Measurements from ENCODE around the gene CHMP6. TPM values are rescaled to one million over a fixed set of nuclear protein-coding genes. Genes with fewer than 3 reads are reported as not detected.

The CHMP6 gene
- total and polyA plus RNA-seq, 9 of the 15 experiments (the other 6 are each of a cell fraction or from before 2014, with no cell fraction given), result 0.25 to 30.4 (median 13.4) TPM

DNA sequence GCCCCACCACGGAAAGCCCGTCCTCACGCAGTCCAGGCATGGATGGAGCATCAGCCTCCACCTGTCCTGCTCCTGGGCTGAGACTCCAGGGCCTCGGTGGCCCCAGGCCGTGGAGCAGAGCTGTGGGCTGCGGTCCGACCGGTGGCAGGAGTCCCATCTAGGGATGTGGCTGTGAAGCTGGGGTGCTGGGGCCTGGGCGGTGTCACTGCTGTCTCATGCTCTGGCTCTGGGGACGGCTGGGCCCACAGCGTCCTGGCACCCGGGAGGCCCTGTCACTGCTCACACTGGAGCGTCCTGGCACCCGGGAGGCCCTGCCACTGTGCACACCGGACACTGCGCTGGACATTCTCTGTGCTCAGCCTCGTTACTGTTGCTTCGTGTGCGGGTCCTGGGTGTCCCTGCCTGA, 51.7 kb downstream of the CHMP6 start:
- no peak overlapping the region for H3K27ac ChIP-seq (ENCODE audit: extremely low read depth, low read depth, low read length)
- peak overlapping the region in 1 of 2 experiments; percentile 61; a peak in 2 of 4 replicates for H3K9ac ChIP-seq (ENCODE audit: insufficient read depth in 1 of 2, low read depth in 2 of 2, low read length in 2 of 2)
- H3K27me3 ChIP-seq (ENCODE audit: control insufficient read depth in 2 of 2, insufficient read depth in 2 of 2, low read length in 2 of 2), result no peaks in the 10 kb centered on the region
- CTCF ChIA-PET (ENCODE audit: low intra/inter-chr PET ratio), result no interaction called here
- peaks cover 39% of the 10 kb centered on the region for H4K20me1 ChIP-seq (replicated peaks; ENCODE audit: control insufficient read depth, insufficient read depth, low read length)
- POLR2A ChIA-PET, result interaction anchor here (0.5 to 1.8 kb wide), 4 partner anchors 8 to 136 kb away, joined by 3 to 6 read pairs (median 4); partner anchors contain the start of gene BAIAP2
- no peak overlapping the region for H2AFZ ChIP-seq (ENCODE audit: low read depth, low read length)
- peaks cover 15% of the 10 kb centered on the region for H3K9me1 ChIP-seq (ENCODE audit: control insufficient read depth, insufficient read depth, low read length)
- H3K9me3 ChIP-seq (replicated peaks; ENCODE audit: control insufficient read depth, insufficient read depth, low read depth, low read length), result no peaks in the 10 kb centered on the region
- TF ChIP-seq ARID1B (IDR thresholded peaks at IDR 0.05) (no peak), HEY1 (CRISPR knock-in tag; IDR thresholded peaks at IDR 0.05; ENCODE audit: borderline replicate concordance) (no peak), RBFOX2 (IDR thresholded peaks at IDR 0.05; ENCODE audit: low read depth, low read length) (no peak), ZNF408 (CRISPR knock-in tag; IDR thresholded peaks at IDR 0.05; ENCODE audit: low read depth) (no peak), ZNF778 (CRISPR knock-in tag; IDR thresholded peaks at IDR 0.05) (no peak), CBX1 (IDR thresholded peaks at IDR 0.05; ENCODE audit: low read depth) (no peak)
- TF ChIP-seq, protein P1, sequence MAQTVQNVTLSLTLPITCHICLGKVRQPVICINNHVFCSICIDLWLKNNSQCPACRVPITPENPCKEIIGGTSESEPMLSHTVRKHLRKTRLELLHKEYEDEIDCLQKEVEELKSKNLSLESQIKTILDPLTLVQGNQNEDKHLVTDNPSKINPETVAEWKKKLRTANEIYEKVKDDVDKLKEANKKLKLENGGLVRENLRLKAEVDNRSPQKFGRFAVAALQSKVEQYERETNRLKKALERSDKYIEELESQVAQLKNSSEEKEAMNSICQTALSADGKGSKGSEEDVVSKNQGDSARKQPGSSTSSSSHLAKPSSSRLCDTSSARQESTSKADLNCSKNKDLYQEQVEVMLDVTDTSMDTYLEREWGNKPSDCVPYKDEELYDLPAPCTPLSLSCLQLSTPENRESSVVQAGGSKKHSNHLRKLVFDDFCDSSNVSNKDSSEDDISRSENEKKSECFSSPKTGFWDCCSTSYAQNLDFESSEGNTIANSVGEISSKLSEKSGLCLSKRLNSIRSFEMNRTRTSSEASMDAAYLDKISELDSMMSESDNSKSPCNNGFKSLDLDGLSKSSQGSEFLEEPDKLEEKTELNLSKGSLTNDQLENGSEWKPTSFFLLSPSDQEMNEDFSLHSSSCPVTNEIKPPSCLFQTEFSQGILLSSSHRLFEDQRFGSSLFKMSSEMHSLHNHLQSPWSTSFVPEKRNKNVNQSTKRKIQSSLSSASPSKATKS (CRISPR knock-in tag; IDR thresholded peaks at IDR 0.05), result no peak
- DNase-seq (ENCODE audit: extremely low read depth in 1 of 4, low spot score in 3 of 4) (no peak), ATAC-seq (no peak), FAIRE-seq (no peak)
- peaks cover 14 to 81% of the 10 kb centered on the region in 2 experiments for H3K4me1 ChIP-seq (replicated peaks in 1 of 2; ENCODE audit: control insufficient read depth in 2 of 2, insufficient read depth in 2 of 2, low read length in 2 of 2)
- in situ Hi-C loops (cut with MboI), result no loop called here
- 95% methylated on average over 13 of the region's 19 CpGs for WGBS (ENCODE audit: insufficient coverage, low coverage, missing lambda C conversion rate)
- H3K79me2 ChIP-seq (ENCODE audit: control insufficient read depth, insufficient read depth, low read length), result peaks cover 89% of the 10 kb centered on the region
- H3K36me3 ChIP-seq (ENCODE audit: control insufficient read depth, insufficient read depth, low read length), result peaks cover 25% of the 10 kb centered on the region; the same call in 1 of the 3 replicates
- H3K4me3 ChIP-seq, result no peak overlapping the region
- no peak overlapping the region for H3K4me2 ChIP-seq (ENCODE audit: insufficient read depth, low read length)
- intact Hi-C loops (cut with micrococcal nuclease), result loop anchor here (5.0 kb wide), 1 partner anchor 54 kb away; no protein-coding TSS in a partner anchor
- BruUV-seq (replicated peaks), result no TSS peak
